AG04450 (cell line): ENCODE data around the gene PDZRN3. TPM values are rescaled to one million over a fixed set of nuclear protein-coding genes. Genes with fewer than 3 reads are reported as not detected.

Experiments
- CTCF ChIA-PET: fragments of 300-600, 350-600 bp; formaldehyde crosslinking; extraction: SDS; loops from one replicate; lab custom pipeline; 2022; ENCODE audit warnings: antibody characterized with exemption, inconsistent platforms; lab: Charles Lee
- POLR2A ChIA-PET: fragments of 350-600 bp; formaldehyde crosslinking; extraction: SDS; loops from one replicate; lab custom pipeline; 2021; ENCODE audit warnings: antibody characterized with exemption, inconsistent platforms; lab: Yijun Ruan, JAX
- DNase-seq: peaks from one replicate; pipeline ENCODE4 v3.0.0-alpha.2; 2011; ENCODE audit warnings: low read depth, low spot score
- H3K27ac ChIP-seq: one replicate; pipeline ENCODE4 v1.5.1; 2012; ENCODE audit warnings: low read depth, low read length, control low read depth
- H3K27me3 ChIP-seq: one replicate; pipeline ENCODE4 v1.6.0; 2012; ENCODE audit warnings: low read length; ENCODE audit not compliant: control insufficient read depth, insufficient read depth
- H3K4me3 ChIP-seq: 2 replicates; pipeline ENCODE4 v1.5.1; 2011; ENCODE audit warnings: mild to moderate bottlenecking, low read depth, low read length, control low read depth
- H3K9me3 ChIP-seq: 2 replicates; pipeline ENCODE4 v1.5.1; 2012; ENCODE audit warnings: low read length; ENCODE audit not compliant: control insufficient read depth, insufficient read depth
- CTCF ChIP-seq: IDR thresholded peaks from 2 replicates; pipeline ENCODE4 v1.5.1; 2011; ENCODE audit warnings: low read depth, low read length, control low read depth, inconsistent platforms
- polyA plus RNA-seq: library from polyadenylated mRNA; depleted of rRNA; stranded (reverse); fragments of >200 nt; gene quantifications from 2 replicates; pipeline ENCODE4 v1.2.3, GENCODE V29; 2011

Gene PDZRN3
- polyA plus RNA-seq, 1 experiment = 14.7 TPM

- DNase-seq = no peak
- Histone ChIP-seq H3K27me3 (no peaks in the 10 kb centered on the region), H3K4me3 (no peak overlapping the region), H3K9me3 (no peaks in the 10 kb centered on the region), H3K27ac (no peak overlapping the region)
- CTCF ChIA-PET = interaction anchor here (1.0 to 3.2 kb wide), 4 partner anchors 11 to 397 kb away, joined by 3 to 14 read pairs (median 6); no protein-coding TSS in a partner anchor
- TF ChIP-seq CTCF = no peak
- POLR2A ChIA-PET = interaction anchor here (0.7 kb wide), 1 partner anchor 126 kb away, joined by 3 read pairs; no protein-coding TSS in a partner anchor
Observed at GRCh38 chr3:73497646-73498406, 126.9 kb downstream of the PDZRN3 start.

- Histone ChIP-seq H3K27me3 (no peaks in the 10 kb centered on the region), H3K4me3 (no peak overlapping the region), H3K9me3 (no peaks in the 10 kb centered on the region), H3K27ac (no peak overlapping the region)
- POLR2A ChIA-PET = no interaction called here
- TF ChIP-seq CTCF = no peak
- CTCF ChIA-PET = interaction anchor here (0.8 to 1.7 kb wide), 3 partner anchors 9 to 408 kb away, joined by 3 to 10 read pairs (median 4); no protein-coding TSS in a partner anchor
- no peak for DNase-seq
Observed at GRCh38 chr3:73493543-73494308, 131.0 kb downstream of the PDZRN3 start.

GRCh38 chr3:73492186-73492585 lies 132.6 kb downstream of the PDZRN3 start:
- H3K27ac ChIP-seq = no peak overlapping the region
- no peak for DNase-seq
- POLR2A ChIA-PET = no interaction called here
- H3K27me3 ChIP-seq = no peaks in the 10 kb centered on the region
- no peak overlapping the region for H3K4me3 ChIP-seq
- CTCF ChIA-PET = interaction anchor here (0.7 to 2.1 kb wide), 3 partner anchors 9 to 391 kb away, joined by 3 to 6 read pairs (median 3); no protein-coding TSS in a partner anchor
- no peak for TF ChIP-seq CTCF
- H3K9me3 ChIP-seq = no peaks in the 10 kb centered on the region

- Histone ChIP-seq H3K27ac (no peak overlapping the region), H3K4me3 (no peak overlapping the region), H3K9me3 (no peaks in the 10 kb centered on the region), H3K27me3 (no peaks in the 10 kb centered on the region)
- ChIA-PET CTCF (interaction anchor here (2.1 kb wide), 1 partner anchor 9 kb away, joined by 6 read pairs; no protein-coding TSS in a partner anchor), POLR2A (no interaction called here)
- no peak for TF ChIP-seq CTCF
- no peak for DNase-seq
Observed at GRCh38 chr3:73491287-73491662, 133.5 kb downstream of the PDZRN3 start.
